Thoracic aorta (tissue), 2 donors: Measurements from ENCODE around the gene WFDC11. TPM values are rescaled to one million over a fixed set of nuclear protein-coding genes. Genes with fewer than 3 reads are reported as not detected.
"Not testable (repeated sequence)": the region's sequence is repeated elsewhere in the genome, so short reads cannot be mapped to it uniquely, and the experiment has no call there.

Source experiments
- ATAC-seq: fragments of 150-250 bp; one replicate; pipeline ENCODE4 v1.8.0; 2017; ENCODE audit warnings: low read depth; ENCODE audit not compliant: insufficient number of reproducible peaks, low FRiP score
- DNase-seq: peaks from one replicate; pipeline ENCODE4 v3.0.0-alpha.2; 2020; ENCODE audit warnings: low spot score
- H3K27ac ChIP-seq, 2 donors: fragments of 200-600 bp; sonication (generic); 1 replicate in 1 of 2; 2 replicates in 1 of 2; pipeline ENCODE4 v1.5.1; 2016; ENCODE audit warnings: mild to moderate bottlenecking in 2 of 2, moderate library complexity in 2 of 2
- H3K27me3 ChIP-seq: fragments of 200-600 bp; sonication (generic); replicated peaks from 2 replicates; pipeline ENCODE4 v1.6.0; 2016; ENCODE audit warnings: mild to moderate bottlenecking; ENCODE audit not compliant: insufficient read depth
- H3K36me3 ChIP-seq: fragments of 200-600 bp; sonication (generic); one replicate; pipeline ENCODE4 v1.5.1; 2016
- H3K4me1 ChIP-seq, 2 donors: fragments of 200-600 bp; sonication (generic); 1 replicate in 1 of 2; 2 replicates in 1 of 2; pipeline versions ENCODE4 v1.5.1 to v1.6.0; 2016; ENCODE audit warnings: low read depth in 2 of 2, mild to moderate bottlenecking in 1 of 2; ENCODE audit not compliant: control insufficient read depth in 1 of 2
- H3K4me3 ChIP-seq: fragments of 200-600 bp; sonication (generic); 2 replicates; pipeline ENCODE4 v1.5.1; 2016; ENCODE audit warnings: mild to moderate bottlenecking
- H3K9me3 ChIP-seq: fragments of 200-600 bp; sonication (generic); 2 replicates; pipeline ENCODE4 v1.5.1; 2016
- total RNA-seq, 2 donors: library from RNA; depleted of rRNA; stranded (reverse); fragments of >200 nt; gene quantifications; one replicate each; pipeline versions ENCODE4 v1.1.0 to v1.2.3, GENCODE V29; 2016
- TF ChIP-seq, protein P1 (sequence below): fragments of 200-600 bp; sonication (generic); IDR thresholded peaks from one replicate; pipeline ENCODE4 v1.5.1; 2019; ENCODE audit warnings: antibody characterized with exemption

The WFDC11 gene
- total RNA-seq: not detected

- TF ChIP-seq, protein P1, sequence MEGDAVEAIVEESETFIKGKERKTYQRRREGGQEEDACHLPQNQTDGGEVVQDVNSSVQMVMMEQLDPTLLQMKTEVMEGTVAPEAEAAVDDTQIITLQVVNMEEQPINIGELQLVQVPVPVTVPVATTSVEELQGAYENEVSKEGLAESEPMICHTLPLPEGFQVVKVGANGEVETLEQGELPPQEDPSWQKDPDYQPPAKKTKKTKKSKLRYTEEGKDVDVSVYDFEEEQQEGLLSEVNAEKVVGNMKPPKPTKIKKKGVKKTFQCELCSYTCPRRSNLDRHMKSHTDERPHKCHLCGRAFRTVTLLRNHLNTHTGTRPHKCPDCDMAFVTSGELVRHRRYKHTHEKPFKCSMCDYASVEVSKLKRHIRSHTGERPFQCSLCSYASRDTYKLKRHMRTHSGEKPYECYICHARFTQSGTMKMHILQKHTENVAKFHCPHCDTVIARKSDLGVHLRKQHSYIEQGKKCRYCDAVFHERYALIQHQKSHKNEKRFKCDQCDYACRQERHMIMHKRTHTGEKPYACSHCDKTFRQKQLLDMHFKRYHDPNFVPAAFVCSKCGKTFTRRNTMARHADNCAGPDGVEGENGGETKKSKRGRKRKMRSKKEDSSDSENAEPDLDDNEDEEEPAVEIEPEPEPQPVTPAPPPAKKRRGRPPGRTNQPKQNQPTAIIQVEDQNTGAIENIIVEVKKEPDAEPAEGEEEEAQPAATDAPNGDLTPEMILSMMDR: no peak
- DNase-seq (no peak), ATAC-seq (no peak)
- Histone ChIP-seq H3K27ac (no peak within 1 kb of the TSS), H3K4me1 (no peaks in the 10 kb centered on the region), H3K36me3 (no peaks in the 10 kb centered on the region), H3K4me3 (no peak within 1 kb of the TSS), H3K27me3 (no peaks in the 10 kb centered on the region), H3K9me3 (peaks cover 6% of the 10 kb centered on the region)
These were observed at the start of gene WFDC11 for GRCh38 chr20:45670139-45670538. Gene WFDC11, minus strand, starts transcription at chr20:45670239. Its CDS starts 19,639 bp downstream, at chr20:45650600.

DNA sequence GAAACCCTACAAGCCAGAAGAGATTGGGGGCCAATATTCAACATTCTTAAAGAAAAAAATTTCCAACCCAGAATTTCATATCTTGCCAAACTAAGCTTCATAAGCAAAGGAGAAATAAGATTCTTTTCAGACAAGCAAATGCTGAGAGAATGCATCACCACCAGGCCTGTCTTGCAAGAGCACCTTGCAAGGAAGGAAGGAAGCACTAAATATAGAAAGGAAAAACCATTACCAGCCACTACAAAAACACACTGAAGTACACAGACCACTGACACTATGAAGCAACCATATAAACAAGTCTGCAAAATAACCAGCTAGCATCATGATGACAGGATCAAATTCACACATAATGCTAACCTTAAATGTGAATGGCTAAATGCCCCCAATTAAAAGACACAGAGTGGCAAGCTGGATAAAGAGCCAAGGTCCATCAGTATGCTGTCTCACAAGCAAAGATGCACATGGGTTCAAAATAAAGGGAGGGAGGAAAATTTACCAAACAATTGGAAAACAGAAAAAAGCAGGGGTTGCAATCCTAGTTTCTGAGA lies 46.2 kb upstream of the WFDC11 start:
- H3K27me3 ChIP-seq: not testable (repeated sequence)

DNA sequence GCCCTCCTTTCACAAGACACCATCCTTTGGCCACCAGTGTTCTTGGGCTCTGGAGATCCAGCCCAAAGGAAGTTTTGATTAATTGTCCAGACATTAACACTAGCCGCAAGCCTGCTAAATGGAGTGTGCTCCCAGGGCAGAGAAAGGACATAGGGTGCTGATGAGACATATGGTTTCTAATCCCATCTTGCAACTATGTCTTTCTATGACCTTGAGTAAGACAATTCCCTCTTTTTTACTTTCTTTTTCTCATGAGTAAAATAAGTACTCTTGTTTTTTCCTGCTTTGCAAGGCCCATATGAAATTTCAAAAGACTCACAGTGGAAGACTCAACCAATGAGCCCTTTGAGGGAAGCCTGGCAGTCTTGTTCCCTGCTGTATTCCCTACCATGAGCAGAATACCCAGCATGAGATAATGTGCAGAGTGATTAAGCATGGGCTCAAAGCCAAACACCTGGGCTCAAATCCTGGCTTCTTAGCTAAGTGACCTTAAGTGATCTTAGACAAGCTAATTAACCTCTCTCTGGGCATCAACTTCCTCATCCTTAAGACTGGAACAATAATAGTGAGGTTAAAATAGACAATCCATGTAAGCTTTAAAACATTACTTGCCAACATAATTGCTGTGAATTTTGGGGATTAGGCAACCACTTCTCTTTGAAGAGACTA lies 35.1 kb upstream of the WFDC11 start, which contains the start of gene WFDC10B:
TSS of gene WFDC10B (minus strand) at position 51 of the 669 bp plus-strand sequence. CDS start 19,027 bp downstream, outside the sequence.
- no peak for DNase-seq
- no peaks in the 10 kb centered on the region for H3K27me3 ChIP-seq
- no peaks in the 10 kb centered on the region for H3K9me3 ChIP-seq
- H3K4me3 ChIP-seq: no peak within 1 kb of the TSS
- no peaks in the 10 kb centered on the region for H3K36me3 ChIP-seq
- TF ChIP-seq, protein P1: no peak
- H3K4me1 ChIP-seq: no peaks in the 10 kb centered on the region
- ATAC-seq: no peak
- H3K27ac ChIP-seq: no peak within 1 kb of the TSS

More for the DNA sequence above, 46.2 kb upstream of the WFDC11 start:
- not testable (repeated sequence) for H3K9me3 ChIP-seq, H3K27ac ChIP-seq, ATAC-seq, H3K4me1 ChIP-seq, DNase-seq, H3K4me3 ChIP-seq, H3K36me3 ChIP-seq

- Histone ChIP-seq H3K36me3 (no peaks in the 10 kb centered on the region), H3K4me3 (no peak within 1 kb of the TSS), H3K27me3 (no peaks in the 10 kb centered on the region), H3K9me3 (no peaks in the 10 kb centered on the region), H3K4me1 (no peaks in the 10 kb centered on the region), H3K27ac (no peak within 1 kb of the TSS)
- TF ChIP-seq, protein P1: no peak
- no peak for ATAC-seq
- DNase-seq: no peak
These were observed 31.8 kb upstream of the WFDC11 start, which contains the start of gene WFDC13 for GRCh38 chr20:45701873-45702272. Gene WFDC13, plus strand, starts transcription at chr20:45702038. Its CDS starts 86 bp downstream, at chr20:45702124.

GRCh38 chr20:45701104-45701503 lies 31.1 kb upstream of the WFDC11 start:
- DNase-seq: no peak

More at GRCh38 chr20:45701104-45701503, 31.1 kb upstream of the WFDC11 start:
- H3K4me3 ChIP-seq: no peak overlapping the region
- no peak overlapping the region for H3K27ac ChIP-seq
- no peaks in the 10 kb centered on the region for H3K4me1 ChIP-seq
- no peaks in the 10 kb centered on the region for H3K27me3 ChIP-seq
- no peaks in the 10 kb centered on the region for H3K9me3 ChIP-seq
- no peak for ATAC-seq
- H3K36me3 ChIP-seq: no peaks in the 10 kb centered on the region
- TF ChIP-seq, protein P1: no peak
